Epithelial cell of proximal tubule (primary cell): ENCODE data around the gene SKAP2. TPM values are rescaled to one million over a fixed set of nuclear protein-coding genes. Genes with fewer than 3 reads are reported as not detected.

Experiments
- DNase-seq: peaks from one replicate; pipeline ENCODE4 v3.0.0-alpha.2; 2011; ENCODE audit warnings: low read depth
- H3K4me3 ChIP-seq: 2 replicates; pipeline ENCODE4 v1.5.1; 2011; ENCODE audit warnings: low read depth, mild to moderate bottlenecking, low read length
- total RNA-seq: library from RNA; depleted of rRNA; stranded (reverse); fragments of >200 nt; gene quantifications from 2 replicates; pipeline ENCODE4 v1.2.3, GENCODE V29; 2015
- TF ChIP-seq, protein P1 (sequence below): conservative IDR thresholded peaks from 2 replicates; pipeline ENCODE4 v1.5.1; 2012; ENCODE audit warnings: low read depth, mild to moderate bottlenecking, low read length

Gene SKAP2
- total RNA-seq, 1 donor from 2014 or later = 31.5 TPM

DNA sequence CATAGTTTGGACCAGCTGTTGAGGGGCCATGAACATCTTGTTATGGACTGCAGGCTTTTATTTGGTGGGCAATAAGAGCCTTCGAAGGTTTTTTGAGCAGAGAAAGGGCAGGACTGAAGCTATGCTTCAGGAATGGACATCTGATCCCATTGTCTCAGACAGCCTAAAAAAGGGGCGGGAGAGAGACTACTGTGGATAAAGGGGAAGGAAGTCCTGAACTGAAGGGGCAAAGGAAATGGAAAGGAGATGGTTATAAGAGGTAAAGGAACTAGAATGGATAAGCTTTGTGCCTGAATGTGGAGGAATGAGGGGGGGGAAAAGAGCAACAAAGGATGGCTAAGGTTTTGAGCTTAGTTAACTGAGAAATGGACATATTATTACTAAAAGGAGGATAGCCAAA, 172.5 kb downstream of the SKAP2 start:
- no peak overlapping the region for H3K4me3 ChIP-seq
- no peak for DNase-seq
- TF ChIP-seq, protein P1, sequence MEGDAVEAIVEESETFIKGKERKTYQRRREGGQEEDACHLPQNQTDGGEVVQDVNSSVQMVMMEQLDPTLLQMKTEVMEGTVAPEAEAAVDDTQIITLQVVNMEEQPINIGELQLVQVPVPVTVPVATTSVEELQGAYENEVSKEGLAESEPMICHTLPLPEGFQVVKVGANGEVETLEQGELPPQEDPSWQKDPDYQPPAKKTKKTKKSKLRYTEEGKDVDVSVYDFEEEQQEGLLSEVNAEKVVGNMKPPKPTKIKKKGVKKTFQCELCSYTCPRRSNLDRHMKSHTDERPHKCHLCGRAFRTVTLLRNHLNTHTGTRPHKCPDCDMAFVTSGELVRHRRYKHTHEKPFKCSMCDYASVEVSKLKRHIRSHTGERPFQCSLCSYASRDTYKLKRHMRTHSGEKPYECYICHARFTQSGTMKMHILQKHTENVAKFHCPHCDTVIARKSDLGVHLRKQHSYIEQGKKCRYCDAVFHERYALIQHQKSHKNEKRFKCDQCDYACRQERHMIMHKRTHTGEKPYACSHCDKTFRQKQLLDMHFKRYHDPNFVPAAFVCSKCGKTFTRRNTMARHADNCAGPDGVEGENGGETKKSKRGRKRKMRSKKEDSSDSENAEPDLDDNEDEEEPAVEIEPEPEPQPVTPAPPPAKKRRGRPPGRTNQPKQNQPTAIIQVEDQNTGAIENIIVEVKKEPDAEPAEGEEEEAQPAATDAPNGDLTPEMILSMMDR = no peak

DNA sequence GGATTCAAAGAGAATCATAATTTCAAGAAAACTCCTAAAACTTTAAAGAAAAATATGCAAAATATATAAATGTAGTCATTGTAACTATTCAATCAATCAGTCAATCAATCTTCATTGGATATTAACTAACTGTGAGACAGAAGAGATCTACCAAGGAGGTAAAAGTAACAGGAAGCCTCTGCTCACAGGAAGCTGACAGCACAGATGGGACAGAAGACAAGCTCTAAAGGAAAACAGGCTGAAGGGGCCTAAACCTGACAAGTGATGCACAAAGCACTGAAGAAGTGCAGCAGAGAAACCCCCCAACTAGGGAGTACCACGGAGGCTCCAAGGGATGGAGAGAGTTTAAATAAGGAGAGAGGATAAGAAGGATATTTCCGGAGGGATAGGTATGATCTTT, 173.0 kb downstream of the SKAP2 start:
- DNase-seq = no peak
- no peak overlapping the region for H3K4me3 ChIP-seq
- TF ChIP-seq, protein P1 = no peak

DNA sequence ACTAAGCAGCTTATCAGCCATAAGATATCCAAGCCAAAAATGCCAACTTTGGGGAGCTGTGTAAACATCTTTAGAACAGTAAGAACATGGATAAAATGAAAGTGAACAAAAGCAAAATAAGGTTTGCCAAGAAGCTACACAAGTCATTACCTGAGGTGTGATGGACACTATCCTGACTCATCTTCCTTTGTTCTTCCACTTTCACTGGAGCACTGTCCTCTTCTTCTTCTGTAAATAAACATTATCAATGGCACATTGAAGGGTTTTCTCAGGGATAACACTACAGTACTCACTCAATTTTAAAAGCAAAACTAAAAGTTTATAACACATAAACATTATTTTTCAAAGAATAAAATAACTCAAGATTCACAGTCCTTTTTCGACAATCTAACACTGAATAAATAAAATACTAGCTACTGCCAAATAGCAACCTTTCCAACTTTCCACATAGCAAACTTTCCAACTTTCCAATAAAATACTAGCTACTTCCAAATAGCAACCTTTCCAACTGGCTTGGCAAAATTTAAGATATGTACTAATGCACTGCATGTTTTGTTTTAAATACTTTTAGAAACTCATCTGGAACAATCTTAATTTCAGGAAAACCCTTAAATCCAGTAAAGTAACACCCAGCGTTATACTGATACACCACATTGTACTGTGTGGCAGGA, 174.1 kb downstream of the SKAP2 start:
- DNase-seq = no peak
- H3K4me3 ChIP-seq = no peak overlapping the region
- TF ChIP-seq, protein P1 = no peak

DNA sequence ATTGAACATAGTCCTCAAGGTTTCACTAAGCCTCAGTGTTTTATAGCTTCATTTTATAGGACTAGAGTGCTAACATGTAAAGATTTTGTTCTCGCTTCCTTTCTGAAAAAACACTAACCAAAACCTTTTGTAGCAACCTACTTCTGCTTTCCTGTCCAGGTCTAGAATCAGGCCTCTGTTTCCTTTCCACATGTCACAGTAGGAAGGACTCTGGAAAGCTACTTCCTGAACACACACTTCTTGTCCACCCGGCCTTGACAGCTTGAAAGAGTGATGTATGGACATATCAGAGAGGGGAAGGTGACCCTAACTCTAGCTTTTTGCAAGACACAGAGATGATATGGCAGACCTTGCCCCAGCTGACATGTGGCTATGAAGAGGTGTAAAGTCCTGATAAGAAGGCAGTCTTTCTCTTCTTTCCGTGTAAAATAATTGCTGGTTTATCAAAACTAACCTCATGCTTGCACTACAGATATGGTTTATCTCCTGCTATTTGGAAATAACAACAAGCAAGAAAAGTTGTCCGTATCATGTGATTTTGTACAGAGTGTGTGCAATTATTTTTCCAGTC, 175.4 kb downstream of the SKAP2 start:
- DNase-seq = no peak
- TF ChIP-seq, protein P1 = no peak
- no peak overlapping the region for H3K4me3 ChIP-seq

DNA sequence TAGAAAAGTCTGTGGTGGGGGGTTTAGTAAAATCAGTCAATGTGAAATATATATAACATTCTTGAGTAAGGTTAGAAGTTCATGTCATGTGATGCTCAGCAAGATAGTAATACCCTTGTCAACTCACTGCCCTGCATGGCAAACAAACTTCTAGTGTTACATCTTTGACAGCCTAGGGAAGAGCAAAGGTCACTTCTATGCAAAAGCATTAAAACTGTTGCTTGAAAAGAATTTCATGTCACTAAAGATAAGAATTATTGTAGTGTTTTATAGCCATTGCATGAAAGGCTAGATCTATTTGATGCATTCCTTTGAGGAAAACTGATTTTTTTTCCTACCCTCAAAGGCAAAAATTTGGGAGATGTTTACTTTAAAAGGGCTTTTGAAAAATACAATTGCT, 176.0 kb downstream of the SKAP2 start:
- TF ChIP-seq, protein P1 = no peak
- DNase-seq = no peak
- H3K4me3 ChIP-seq = no peak overlapping the region

DNA sequence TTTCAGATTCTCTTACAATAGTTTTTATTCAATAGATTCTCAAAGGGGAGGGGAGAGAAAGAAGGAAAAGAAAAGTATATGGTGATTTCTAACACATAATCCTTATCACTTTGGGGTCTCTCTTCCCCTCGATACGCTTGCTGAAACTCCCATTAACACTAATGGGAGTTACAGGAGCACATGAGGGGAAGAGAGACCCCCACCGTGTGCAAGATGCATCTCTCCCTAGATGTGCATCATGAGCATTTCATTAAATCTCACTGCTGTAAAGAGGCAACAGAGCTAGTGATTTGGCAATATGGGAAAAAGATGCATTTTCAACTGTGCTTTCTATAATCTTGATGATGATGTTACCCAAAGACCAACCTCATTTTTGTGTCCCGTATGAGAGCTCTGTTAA, 177.4 kb downstream of the SKAP2 start:
- TF ChIP-seq, protein P1 = no peak
- DNase-seq = no peak
- no peak overlapping the region for H3K4me3 ChIP-seq

DNA sequence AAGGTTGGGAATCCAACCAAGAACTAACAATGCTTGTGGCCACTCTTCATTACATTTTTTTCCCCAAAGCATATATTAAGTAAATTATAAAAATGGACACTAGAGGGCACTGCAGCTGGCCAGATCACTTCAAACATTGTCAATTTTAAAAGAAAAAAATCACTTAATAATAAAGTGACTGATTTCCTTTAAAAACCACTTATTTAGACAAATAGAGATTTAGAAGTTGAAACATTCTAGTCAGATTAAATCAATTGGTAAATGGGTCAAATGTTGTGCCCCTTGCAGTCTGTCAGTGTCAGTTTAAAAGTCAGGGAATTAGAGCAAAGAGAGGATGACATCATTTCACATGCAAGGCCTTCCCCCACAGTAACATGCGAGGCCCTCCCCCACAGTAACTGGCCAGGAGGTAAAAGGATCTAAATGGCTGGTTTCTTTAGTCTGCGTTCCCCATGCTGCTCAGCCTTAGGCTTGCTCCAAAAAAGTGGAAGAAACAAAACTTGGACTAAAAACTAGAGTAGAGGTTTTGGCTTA, 177.9 kb downstream of the SKAP2 start:
- TF ChIP-seq, protein P1 = peak; percentile 72
- no peak overlapping the region for H3K4me3 ChIP-seq
- peak; percentile 61 for DNase-seq
